Sigmoid colon (tissue), 7 donors: ENCODE measurements around the gene QDPR. TPM values are rescaled to one million over a fixed set of nuclear protein-coding genes. Genes with fewer than 3 reads are reported as not detected.
A peak's percentile ranks its signal among the peaks of the same experiment; 100 is the strongest.

ENCODE experiments used
- DNase-seq: peaks from one replicate; pipeline ENCODE4 v3.0.0-alpha.2; 2019
- H3K27ac ChIP-seq, 4 donors: fragments of 200-600 bp; sonication (generic); one replicate each; pipeline ENCODE4 v1.5.1; 2016 to 2019; ENCODE audit warnings: mild to moderate bottlenecking in 1 of 4
- H3K27me3 ChIP-seq, 3 donors: fragments of 200-600 bp; sonication (generic); one replicate each; pipeline ENCODE4 v1.5.1; 2019; ENCODE audit warnings: mild to moderate bottlenecking in 1 of 3
- H3K36me3 ChIP-seq, 4 donors: fragments of 200-600 bp; sonication (generic); one replicate each; pipeline ENCODE4 v1.5.1; 2016 to 2019
- H3K4me1 ChIP-seq, 4 donors: fragments of 200-600 bp; sonication (generic); one replicate each; pipeline ENCODE4 v1.5.1; 2017 to 2019
- H3K4me3 ChIP-seq, 4 donors: fragments of 200-600 bp; sonication (generic); one replicate each; pipeline ENCODE4 v1.5.1; 2017 to 2019; ENCODE audit warnings: mild to moderate bottlenecking in 2 of 4, moderate library complexity in 1 of 4
- H3K9me3 ChIP-seq, 4 donors: fragments of 200-600 bp in 3 of 4; sonication (generic) in 3 of 4; one replicate each; pipeline versions ENCODE4 v1.5.1 to v1.6.1; 2013 to 2019
- EP300 ChIP-seq, 4 donors: sonication (generic); formaldehyde crosslinking; IDR thresholded peaks; one replicate each; pipeline ENCODE4 v1.6.1; 2017; ENCODE audit warnings: antibody characterized with exemption in 4 of 4
- POLR2A ChIP-seq, 2 donors: fragments of 450-650 bp; IDR thresholded peaks; one replicate each; pipeline ENCODE4 v1.6.1; 2016; ENCODE audit warnings: antibody characterized with exemption in 2 of 2, mild to moderate bottlenecking in 2 of 2, moderate library complexity in 2 of 2
- POLR2AphosphoS5 ChIP-seq, 4 donors: sonication (generic); formaldehyde crosslinking; IDR thresholded peaks; one replicate each; pipeline ENCODE4 v1.6.1; 2017; ENCODE audit warnings: antibody characterized with exemption in 4 of 4
- WGBS, 2 donors: extraction: QIAGEN DNeasy Blood & Tissue Kit; methylation state at CpG; one replicate each; pipeline ENCODE4 v1.1.7; 2013; 5-methylcytosine and 5-hydroxymethylcytosine counted together
- intact Hi-C: fragments of 100-400 bp; cut with DNase I; formaldehyde crosslinking; loops from one replicate; pipeline ENCODE4 v1.15.1; 2023
- polyA plus RNA-seq, 3 donors: library from polyadenylated mRNA; stranded (reverse); fragments of 200-250 nt; gene quantifications; one replicate each; pipeline ENCODE4 v1.2.3, GENCODE V29; 2013
- total RNA-seq, 4 donors: library from RNA; depleted of rRNA; stranded (reverse); fragments of >200 nt; gene quantifications; one replicate each; pipeline ENCODE4 v1.1.0, GENCODE V29; 2016
- TF ChIP-seq, protein P1 (sequence below), 4 experiments: fragments of 450-650 bp in 3 of 4; fragments of 200-600 bp in 1 of 4; IDR thresholded peaks; one replicate each; pipeline ENCODE4 v1.5.1; 2016 to 2019; ENCODE audit warnings: antibody characterized with exemption in 4 of 4, mild to moderate bottlenecking in 3 of 4, moderate library complexity in 2 of 4
- donor health status: healthy with polysubstance abuse.
- donor health status: Bipolar disorder and iron deficiency.
- donor health status: healthy.

The QDPR gene
- total and polyA plus RNA-seq, 7 donors = 8.7 to 28.9 (median 19.7) TPM

DNA sequence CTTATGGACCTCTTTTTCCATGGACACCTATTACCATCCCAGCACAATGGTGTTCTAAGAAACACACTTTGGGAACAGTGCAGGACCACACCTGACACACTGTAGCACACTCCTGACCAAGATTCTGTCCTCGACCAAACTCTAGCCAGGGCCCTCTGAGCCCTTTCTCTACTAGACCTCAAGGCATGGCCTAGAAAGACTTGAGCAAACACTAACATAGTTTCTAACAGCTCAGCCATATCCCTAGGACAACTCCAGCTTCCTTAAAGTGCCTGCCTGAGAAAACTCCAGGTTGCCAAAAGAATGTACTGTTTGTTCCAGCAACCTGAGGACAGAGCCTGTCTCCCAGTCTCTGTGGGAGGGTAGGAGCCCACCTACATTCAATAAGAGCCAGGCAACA, 48.3 kb downstream of the QDPR start:
- WGBS, 2 donors = 59 to 92% methylated on average over 1 of the region's 1 CpG
- Histone ChIP-seq H3K4me3 (no peak overlapping the region), H3K9me3 (no peaks in the 10 kb centered on the region), H3K27me3 (no peaks in the 10 kb centered on the region), H3K27ac (no peak overlapping the region), H3K4me1 (no peaks in the 10 kb centered on the region), H3K36me3 (no peaks in the 10 kb centered on the region)
- TF ChIP-seq POLR2AphosphoS5 (IDR thresholded peaks at IDR 0.05) = no peak
- TF ChIP-seq POLR2A (IDR thresholded peaks at IDR 0.05) = no peak
- no peak for TF ChIP-seq EP300 (IDR thresholded peaks at IDR 0.05)
- TF ChIP-seq, protein P1, sequence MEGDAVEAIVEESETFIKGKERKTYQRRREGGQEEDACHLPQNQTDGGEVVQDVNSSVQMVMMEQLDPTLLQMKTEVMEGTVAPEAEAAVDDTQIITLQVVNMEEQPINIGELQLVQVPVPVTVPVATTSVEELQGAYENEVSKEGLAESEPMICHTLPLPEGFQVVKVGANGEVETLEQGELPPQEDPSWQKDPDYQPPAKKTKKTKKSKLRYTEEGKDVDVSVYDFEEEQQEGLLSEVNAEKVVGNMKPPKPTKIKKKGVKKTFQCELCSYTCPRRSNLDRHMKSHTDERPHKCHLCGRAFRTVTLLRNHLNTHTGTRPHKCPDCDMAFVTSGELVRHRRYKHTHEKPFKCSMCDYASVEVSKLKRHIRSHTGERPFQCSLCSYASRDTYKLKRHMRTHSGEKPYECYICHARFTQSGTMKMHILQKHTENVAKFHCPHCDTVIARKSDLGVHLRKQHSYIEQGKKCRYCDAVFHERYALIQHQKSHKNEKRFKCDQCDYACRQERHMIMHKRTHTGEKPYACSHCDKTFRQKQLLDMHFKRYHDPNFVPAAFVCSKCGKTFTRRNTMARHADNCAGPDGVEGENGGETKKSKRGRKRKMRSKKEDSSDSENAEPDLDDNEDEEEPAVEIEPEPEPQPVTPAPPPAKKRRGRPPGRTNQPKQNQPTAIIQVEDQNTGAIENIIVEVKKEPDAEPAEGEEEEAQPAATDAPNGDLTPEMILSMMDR (IDR thresholded peaks at IDR 0.05) = no peak
- intact Hi-C loops = no loop called here
- DNase-seq = no peak

DNA sequence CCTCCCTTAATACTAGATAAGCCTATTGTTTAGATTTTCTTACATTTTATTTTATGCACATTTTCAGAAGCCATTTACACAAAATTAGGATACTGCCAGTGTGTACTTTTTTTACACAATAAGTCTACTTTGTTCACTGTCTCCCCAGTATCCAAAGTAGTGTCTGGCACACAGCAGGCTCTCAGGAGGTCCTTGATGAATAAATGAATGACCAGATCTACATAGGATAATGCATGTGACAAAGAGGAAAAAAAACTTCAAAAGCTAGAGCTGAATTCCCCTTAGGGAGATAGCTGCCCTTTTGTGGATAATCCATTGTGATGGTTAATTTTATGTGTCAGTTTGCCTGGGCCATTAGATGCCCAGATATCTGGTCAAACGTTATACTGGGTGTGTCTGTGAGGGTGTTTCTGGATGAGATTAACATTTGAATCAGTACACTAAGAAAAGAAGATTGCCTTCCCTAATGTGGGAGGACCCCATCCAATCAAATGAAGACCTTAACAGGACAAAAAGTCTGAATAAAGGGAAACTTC, 61.6 kb downstream of the QDPR start:
- no peaks in the 10 kb centered on the region for H3K4me1 ChIP-seq
- H3K27me3 ChIP-seq = no peaks in the 10 kb centered on the region
- intact Hi-C loops = no loop called here
- H3K27ac ChIP-seq = no peak overlapping the region
- peaks cover 0 to 3% (median 0%) of the 10 kb centered on the region in 4 donors for H3K9me3 ChIP-seq
- no peak for DNase-seq
- 5 to 48% methylated on average over 1 of the region's 1 CpG for WGBS, 2 donors
- H3K36me3 ChIP-seq = no peaks in the 10 kb centered on the region
- TF ChIP-seq, protein P1 (IDR thresholded peaks at IDR 0.05) = no peak
- TF ChIP-seq POLR2AphosphoS5 (IDR thresholded peaks at IDR 0.05) (no peak), EP300 (IDR thresholded peaks at IDR 0.05) (no peak), POLR2A (IDR thresholded peaks at IDR 0.05) (no peak)
- no peak overlapping the region for H3K4me3 ChIP-seq

DNA sequence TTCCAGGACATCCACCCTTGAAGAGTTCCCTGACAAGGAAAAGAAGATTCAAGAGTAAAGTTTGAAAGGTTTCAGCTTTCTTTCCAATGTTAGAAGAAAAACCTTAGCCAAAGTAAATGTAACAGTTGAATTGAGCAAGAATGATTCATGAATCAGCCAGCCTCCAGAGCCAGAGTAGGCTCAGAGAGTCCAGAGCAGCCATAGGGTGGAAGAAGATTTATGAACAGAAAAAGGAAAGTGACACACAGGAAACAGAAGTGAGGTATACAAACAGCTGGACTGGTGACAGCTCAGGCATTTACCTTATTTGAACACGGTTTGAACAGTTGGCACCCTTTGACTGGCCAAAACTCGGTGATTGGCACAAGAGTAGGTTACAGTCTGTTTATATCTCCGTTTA, 63.2 kb downstream of the QDPR start:
- no peaks in the 10 kb centered on the region for H3K36me3 ChIP-seq
- no peaks in the 10 kb centered on the region for H3K27me3 ChIP-seq
- WGBS, 2 donors = 38 to 49% methylated on average over 3 of the region's 3 CpGs
- H3K4me1 ChIP-seq = no peaks in the 10 kb centered on the region
- intact Hi-C loops = loop anchor here (5.0 kb wide), 2 partner anchors 101 to 1161 kb away; no protein-coding TSS in a partner anchor
- TF ChIP-seq, protein P1 (IDR thresholded peaks at IDR 0.05) = no peak
- no peak for TF ChIP-seq EP300 (IDR thresholded peaks at IDR 0.05)
- no peak for TF ChIP-seq POLR2A (IDR thresholded peaks at IDR 0.05)
- no peak for TF ChIP-seq POLR2AphosphoS5 (IDR thresholded peaks at IDR 0.05)
- H3K9me3 ChIP-seq = peaks cover 0 to 4% (median 0%) of the 10 kb centered on the region in 4 donors
- no peak overlapping the region for H3K27ac ChIP-seq
- DNase-seq = no peak
- H3K4me3 ChIP-seq = no peak overlapping the region

DNA sequence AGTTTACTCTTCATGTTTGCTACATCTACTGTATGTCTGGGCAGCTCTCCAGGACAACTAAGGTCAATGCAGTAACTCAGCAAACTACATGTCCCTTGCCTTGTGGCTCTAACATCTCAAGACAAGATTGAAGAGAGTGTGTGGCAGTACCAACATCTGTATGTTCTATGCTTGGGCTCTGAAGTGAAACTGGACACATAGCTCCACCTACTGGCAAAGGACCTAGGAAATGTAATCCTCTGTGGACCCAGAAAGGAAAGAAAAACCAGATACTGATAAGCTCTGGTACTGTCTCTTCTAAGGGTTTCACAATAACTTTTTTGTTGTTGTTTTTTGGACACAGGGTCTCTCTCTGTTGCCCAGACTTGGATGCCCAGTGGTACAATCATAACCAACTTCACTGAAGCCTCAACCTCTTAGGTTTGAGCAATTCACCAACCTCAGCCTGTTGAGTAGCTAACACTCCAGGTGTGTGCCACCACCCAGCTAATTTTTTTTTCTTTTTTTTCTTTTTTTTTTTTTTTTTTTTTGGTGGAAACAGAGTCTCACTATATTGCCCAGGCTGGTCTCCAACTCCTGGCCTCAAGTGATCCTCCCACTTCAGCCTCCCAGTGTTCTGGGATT, 64.1 kb downstream of the QDPR start:
- Histone ChIP-seq H3K4me3 (no peak overlapping the region), H3K9me3 (peaks cover 0 to 2% (median 0%) of the 10 kb centered on the region in 4 donors), H3K27me3 (no peaks in the 10 kb centered on the region), H3K4me1 (no peaks in the 10 kb centered on the region), H3K27ac (no peak overlapping the region), H3K36me3 (no peaks in the 10 kb centered on the region)
- intact Hi-C loops = loop anchor here (5.0 kb wide), 2 partner anchors 100 to 1160 kb away; no protein-coding TSS in a partner anchor
- DNase-seq = no peak
- TF ChIP-seq, protein P1 (IDR thresholded peaks at IDR 0.05) = peak; percentile 18 to 57 (median 44)
- TF ChIP-seq POLR2AphosphoS5 (IDR thresholded peaks at IDR 0.05) (no peak), EP300 (IDR thresholded peaks at IDR 0.05) (no peak), POLR2A (IDR thresholded peaks at IDR 0.05) (no peak)
